Stimulated activated CD4-positive, alpha-beta T cell treated with anti-CD3 and anti-CD28 coated beads, Interleukin-15, amount 100 ng/mL, for 48 hours (primary cell): ENCODE results near the gene TAC1.
"Not testable (repeated sequence)": the region's sequence is repeated elsewhere in the genome, so short reads cannot be mapped to it uniquely, and the experiment has no call there.

Experiments
- DNase-seq, 2 donors: peaks; one replicate each; pipeline ENCODE4 v3.0.0-alpha.2; 2020; ENCODE audit warnings: low read depth in 2 of 2

Gene TAC1

DNA sequence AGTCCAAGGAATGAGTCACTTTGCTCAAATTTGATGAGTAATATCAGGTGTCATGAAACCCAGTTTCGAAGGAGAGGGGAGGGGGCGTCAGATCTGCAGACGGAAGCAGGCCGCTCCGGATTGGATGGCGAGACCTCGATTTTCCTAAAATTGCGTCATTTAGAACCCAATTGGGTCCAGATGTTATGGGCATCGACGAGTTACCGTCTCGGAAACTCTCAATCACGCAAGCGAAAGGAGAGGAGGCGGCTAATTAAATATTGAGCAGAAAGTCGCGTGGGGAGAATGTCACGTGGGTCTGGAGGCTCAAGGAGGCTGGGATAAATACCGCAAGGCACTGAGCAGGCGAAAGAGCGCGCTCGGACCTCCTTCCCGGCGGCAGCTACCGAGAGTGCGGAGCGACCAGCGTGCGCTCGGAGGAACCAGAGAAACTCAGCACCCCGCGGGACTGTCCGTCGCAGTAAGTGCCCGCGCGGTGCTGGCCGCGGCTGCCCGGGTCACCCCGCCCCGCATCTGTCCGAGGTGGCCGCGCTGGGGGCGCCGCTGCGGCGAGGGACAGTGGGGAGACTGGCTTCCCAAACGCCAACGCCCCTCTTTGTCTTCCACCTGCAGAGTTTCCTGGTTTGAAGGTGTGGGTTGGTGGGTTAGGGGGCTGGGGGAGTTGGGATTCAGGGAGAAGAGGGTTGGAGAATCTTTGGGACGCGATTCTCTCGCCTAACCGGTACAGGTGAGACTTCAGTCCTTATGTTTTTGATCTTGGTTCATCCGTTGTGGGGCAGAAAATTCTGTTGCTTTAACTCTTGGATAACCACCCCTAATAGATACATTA lies at the start of gene TAC1:
TAC1 (plus strand) TSS at position 351 of the 829 bp plus-strand sequence. CDS start 527 bp downstream, outside the sequence.
- DNase-seq: no peak

- DNase-seq: no peak
Observed at GRCh38 chr7:97685952-97686351, 45.9 kb upstream of the TAC1 start.

- DNase-seq: no peak
Observed at GRCh38 chr7:97693586-97693985, 38.3 kb upstream of the TAC1 start.

- DNase-seq: no peak
Observed at GRCh38 chr7:97694355-97694754, 37.5 kb upstream of the TAC1 start.

GRCh38 chr7:97697396-97697795 lies 34.5 kb upstream of the TAC1 start:
- DNase-seq: no peak

DNA sequence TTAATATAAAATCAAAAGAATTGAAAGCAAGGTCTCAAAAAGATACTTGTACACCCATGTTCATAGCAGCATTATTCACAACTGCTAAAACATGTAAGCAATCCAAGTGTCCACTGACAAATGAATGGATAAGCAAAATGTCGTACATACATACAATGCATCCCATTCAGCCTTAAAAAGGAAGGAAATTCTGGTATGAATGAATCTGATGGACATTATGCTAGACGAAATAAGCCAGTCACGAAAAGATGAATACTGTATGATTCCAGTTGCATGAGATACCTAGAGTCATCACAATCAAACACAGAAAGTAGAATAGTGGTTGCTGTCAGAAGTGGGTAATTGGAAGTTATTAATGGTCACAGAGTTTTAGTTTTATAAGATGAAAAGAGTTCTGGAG lies 9.5 kb upstream of the TAC1 start:
- no peak for DNase-seq

DNA sequence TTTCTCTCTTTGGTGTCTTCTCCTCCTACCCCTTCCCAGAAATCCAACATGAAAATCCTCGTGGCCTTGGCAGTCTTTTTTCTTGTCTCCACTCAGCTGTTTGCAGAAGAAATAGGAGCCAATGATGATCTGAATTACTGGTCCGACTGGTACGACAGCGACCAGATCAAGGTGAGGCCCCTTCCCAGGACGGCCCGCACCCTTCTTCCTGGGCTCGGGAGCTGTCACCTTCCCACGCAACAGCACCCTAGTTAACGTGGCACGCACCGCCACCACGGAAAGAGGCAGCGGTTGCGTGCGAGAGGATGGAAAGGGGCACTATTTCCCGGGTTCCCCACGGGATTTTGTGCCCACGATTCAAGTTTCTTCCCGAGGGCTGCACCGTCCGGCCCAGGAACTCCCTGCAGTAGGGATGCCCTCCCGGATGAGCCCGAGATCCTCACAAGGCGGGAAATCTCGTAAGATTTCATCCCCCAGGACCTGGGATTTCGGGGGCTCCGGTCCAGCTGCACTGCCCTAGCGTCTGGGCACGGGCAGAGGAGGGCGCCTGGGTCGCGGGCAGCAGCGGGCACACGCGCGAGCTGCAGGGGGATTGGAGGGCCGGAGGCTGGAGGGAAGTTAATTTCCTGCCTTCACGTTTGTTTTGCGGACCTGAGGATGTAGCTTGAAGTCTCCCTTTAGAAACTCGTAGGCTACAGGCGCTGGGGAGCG lies 834 bp downstream of the TAC1 start:
- DNase-seq: no peak

GRCh38 chr7:97733276-97734161 lies 1.6 kb downstream of the TAC1 start:
- DNase-seq: no peak

GRCh38 chr7:97734255-97734654 lies 2.4 kb downstream of the TAC1 start:
- DNase-seq: no peak

DNA sequence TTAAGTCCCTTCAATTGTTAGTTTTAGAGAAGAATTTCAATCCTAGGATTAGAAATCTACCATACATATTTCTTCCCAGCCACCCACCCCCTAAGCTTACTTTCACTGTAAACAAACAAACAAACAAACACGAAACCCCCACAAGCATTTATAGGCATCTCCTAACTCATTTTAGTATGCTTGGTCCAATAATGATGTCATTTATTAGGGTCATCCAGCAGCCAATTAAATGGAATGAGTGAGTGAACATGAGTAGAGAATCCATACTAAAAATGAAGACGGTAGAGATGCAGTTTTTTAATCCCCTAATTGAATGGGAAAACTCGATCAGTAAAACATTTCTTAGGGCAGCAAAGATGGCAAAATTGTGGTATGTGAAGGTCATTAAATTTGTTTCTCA lies 3.2 kb downstream of the TAC1 start:
- no peak for DNase-seq

DNA sequence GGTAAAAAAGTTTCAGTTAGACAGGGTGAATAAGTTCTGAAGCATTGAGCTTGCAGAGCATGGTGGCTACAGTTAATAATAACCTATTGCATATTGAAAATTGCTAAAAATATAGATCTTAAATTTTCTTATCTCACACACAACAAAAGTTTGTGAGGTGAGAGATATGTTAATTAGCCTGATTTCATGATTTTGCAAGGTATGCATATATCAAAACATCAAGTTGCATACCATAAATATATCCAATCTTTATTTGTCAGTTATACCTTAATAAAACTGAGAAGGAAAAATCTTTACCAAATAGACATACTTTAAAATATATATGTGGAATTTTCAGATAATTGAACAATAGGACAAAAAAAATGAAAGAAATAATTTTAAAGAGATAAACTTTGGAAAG lies 16.6 kb downstream of the TAC1 start:
- no peak for DNase-seq

DNA sequence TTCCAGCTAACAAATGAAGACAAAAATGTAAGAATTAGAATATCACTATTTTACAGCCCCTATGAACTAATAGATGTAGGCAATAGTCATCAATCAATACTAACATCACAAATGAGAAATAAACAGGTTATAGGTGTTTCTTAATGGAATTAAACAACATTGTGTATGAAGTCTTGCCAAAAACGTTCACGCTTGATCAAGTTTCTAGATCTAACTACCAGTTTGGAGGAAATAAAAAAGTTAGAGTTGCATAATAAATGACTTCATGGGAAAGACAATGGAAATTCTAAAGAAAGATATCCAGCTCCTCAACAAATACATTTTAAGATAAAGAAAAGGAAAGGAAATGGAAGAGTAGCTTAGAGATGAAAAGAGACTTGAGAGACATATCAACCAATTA lies 19.7 kb downstream of the TAC1 start:
- DNase-seq: no peak

GRCh38 chr7:97752215-97752614 lies 20.3 kb downstream of the TAC1 start:
- DNase-seq: no peak

DNA sequence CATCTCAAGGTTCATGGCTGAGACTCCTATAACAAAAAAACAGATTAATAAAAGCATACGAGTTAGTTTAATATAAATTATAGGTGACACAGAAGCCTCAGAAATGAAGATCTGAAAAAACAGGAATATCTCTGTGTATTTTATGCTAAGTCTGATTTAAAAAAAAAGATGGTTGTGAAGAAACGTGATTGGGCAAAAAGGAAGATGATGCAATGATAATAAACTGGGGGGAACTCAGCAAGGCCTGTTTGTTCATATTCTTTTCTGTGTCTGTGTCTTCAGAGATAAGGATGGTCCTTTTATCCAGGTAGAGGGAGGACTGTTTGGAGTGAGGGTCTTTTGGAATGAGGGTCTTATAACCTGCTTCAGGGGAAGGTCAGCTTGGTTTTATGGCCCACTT lies 25.9 kb downstream of the TAC1 start:
- no peak for DNase-seq

GRCh38 chr7:97770850-97771249 lies 39.0 kb downstream of the TAC1 start:
- no peak for DNase-seq

DNA sequence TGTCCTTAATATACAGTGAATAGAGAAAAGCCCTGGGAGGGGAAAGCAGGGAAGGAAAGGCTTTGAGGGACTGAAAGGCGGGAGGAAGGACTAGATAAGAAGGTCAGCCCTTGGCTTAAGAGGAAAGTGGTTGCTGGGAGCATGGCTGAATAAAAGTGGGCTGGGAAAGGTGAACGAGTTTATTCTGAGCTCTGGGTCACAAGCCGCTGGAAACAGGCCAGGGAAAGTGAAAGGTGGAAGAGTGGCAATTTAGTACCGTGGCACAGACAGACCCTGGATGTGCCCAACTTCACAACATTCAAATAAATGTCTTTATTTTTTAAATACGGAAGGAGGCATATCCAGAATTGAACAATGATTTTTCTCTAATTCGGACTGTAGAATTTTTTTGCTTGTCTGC lies 39.7 kb downstream of the TAC1 start:
- no peak for DNase-seq

GRCh38 chr7:97772045-97772901 lies 40.4 kb downstream of the TAC1 start:
- no peak for DNase-seq

DNA sequence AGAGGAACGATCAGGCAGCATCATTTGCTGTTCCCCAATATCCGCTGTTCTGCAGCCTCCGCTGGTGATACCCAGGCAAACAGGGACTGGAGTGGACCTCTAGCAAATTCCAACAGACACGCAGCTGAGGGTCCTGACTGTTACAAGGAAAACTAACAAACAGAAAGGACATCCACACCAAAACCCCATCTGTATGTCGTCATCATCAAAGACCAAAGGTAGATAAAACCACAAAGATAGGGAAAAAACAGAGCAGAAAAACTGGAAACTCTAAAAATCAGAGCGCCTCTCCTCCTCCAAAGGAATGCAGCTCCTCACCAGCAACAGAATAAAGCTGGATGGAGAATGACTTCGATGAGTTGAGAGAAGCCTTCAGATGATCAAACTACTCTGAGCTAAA lies 54.5 kb downstream of the TAC1 start:
- not testable (repeated sequence) for DNase-seq
